Ectodermal cell (in vitro differentiated cells): ENCODE data around the gene ELFN2.

Experiments
- H3K27ac ChIP-seq: 2 replicates; pipeline ENCODE4 v1.7.0; 2013; ENCODE audit warnings: mild to moderate bottlenecking, low read depth, low read length; ENCODE audit not compliant: insufficient read depth, poor library complexity, severe bottlenecking
- H3K27me3 ChIP-seq: 2 replicates; pipeline ENCODE4 v1.7.0; 2013; ENCODE audit warnings: mild to moderate bottlenecking, low read length; ENCODE audit not compliant: insufficient read depth, control insufficient read depth, poor library complexity, severe bottlenecking
- H3K36me3 ChIP-seq: one replicate; pipeline ENCODE4 v1.7.0; 2013; ENCODE audit warnings: low read length; ENCODE audit not compliant: control insufficient read depth, insufficient read depth
- H3K4me1 ChIP-seq: one replicate; pipeline ENCODE4 v1.7.0; 2013; ENCODE audit warnings: low read length; ENCODE audit not compliant: control insufficient read depth, insufficient read depth
- H3K4me3 ChIP-seq: 2 replicates; pipeline ENCODE4 v1.7.0; 2013; ENCODE audit warnings: low read depth, low read length, control low read depth; ENCODE audit not compliant: insufficient read depth
- H3K9me3 ChIP-seq: 2 replicates; pipeline ENCODE4 v1.7.0; 2013; ENCODE audit warnings: mild to moderate bottlenecking, low read length, moderate library complexity; ENCODE audit not compliant: control insufficient read depth
- WGBS, 2 experiments: methylation state at CpG; one replicate each; pipeline ENCODE4 v1.1.7; 2013; ENCODE audit warnings: missing lambda C conversion rate in 2 of 2; 5-methylcytosine and 5-hydroxymethylcytosine counted together

Gene ELFN2

GRCh38 chr22:37418627-37419369 is 8.5 kb downstream of the ELFN2 start:
- H3K4me3 ChIP-seq, result no peak overlapping the region
- no peak overlapping the region for H3K27ac ChIP-seq
- no peaks in the 10 kb centered on the region for H3K36me3 ChIP-seq
- 72 to 74% methylated on average over 28 of the region's 28 CpGs for WGBS, 2 experiments
- H3K4me1 ChIP-seq, result peaks cover 37% of the 10 kb centered on the region
- H3K27me3 ChIP-seq, result peaks cover 43% of the 10 kb centered on the region
- no peaks in the 10 kb centered on the region for H3K9me3 ChIP-seq

- H3K4me3 ChIP-seq, result no peak overlapping the region
- peaks cover 37% of the 10 kb centered on the region for H3K4me1 ChIP-seq
- 70 to 79% methylated on average over 6 to 8 of the region's 8 CpGs for WGBS, 2 experiments
- H3K27me3 ChIP-seq, result peaks cover 40% of the 10 kb centered on the region
- H3K9me3 ChIP-seq, result no peaks in the 10 kb centered on the region
- H3K36me3 ChIP-seq, result no peaks in the 10 kb centered on the region
- H3K27ac ChIP-seq, result no peak overlapping the region
These were observed 9.5 kb downstream of the ELFN2 start for GRCh38 chr22:37417677-37418348.

GRCh38 chr22:37417264-37417663 is 10.0 kb downstream of the ELFN2 start:
- Histone ChIP-seq H3K9me3 (no peaks in the 10 kb centered on the region), H3K27me3 (peaks cover 40% of the 10 kb centered on the region), H3K4me1 (peaks cover 37% of the 10 kb centered on the region), H3K27ac (no peak overlapping the region), H3K4me3 (no peak overlapping the region), H3K36me3 (no peaks in the 10 kb centered on the region)
- 78 to 84% methylated on average over 7 of the region's 7 CpGs for WGBS, 2 experiments

GRCh38 chr22:37416827-37417226 is 10.5 kb downstream of the ELFN2 start:
- WGBS, 2 experiments, result 33 to 45% methylated on average over 14 of the region's 14 CpGs
- Histone ChIP-seq H3K9me3 (no peaks in the 10 kb centered on the region), H3K4me3 (no peak overlapping the region), H3K27me3 (peaks cover 37% of the 10 kb centered on the region), H3K4me1 (peaks cover 37% of the 10 kb centered on the region), H3K36me3 (no peaks in the 10 kb centered on the region), H3K27ac (no peak overlapping the region)

GRCh38 chr22:37416389-37416788 is 10.9 kb downstream of the ELFN2 start:
- WGBS, 2 experiments, result 84 to 92% methylated on average over 6 of the region's 6 CpGs
- H3K9me3 ChIP-seq, result no peaks in the 10 kb centered on the region
- peaks cover 37% of the 10 kb centered on the region for H3K4me1 ChIP-seq
- H3K27me3 ChIP-seq, result peaks cover 33% of the 10 kb centered on the region
- no peaks in the 10 kb centered on the region for H3K36me3 ChIP-seq
- no peak overlapping the region for H3K27ac ChIP-seq
- no peak overlapping the region for H3K4me3 ChIP-seq

DNA sequence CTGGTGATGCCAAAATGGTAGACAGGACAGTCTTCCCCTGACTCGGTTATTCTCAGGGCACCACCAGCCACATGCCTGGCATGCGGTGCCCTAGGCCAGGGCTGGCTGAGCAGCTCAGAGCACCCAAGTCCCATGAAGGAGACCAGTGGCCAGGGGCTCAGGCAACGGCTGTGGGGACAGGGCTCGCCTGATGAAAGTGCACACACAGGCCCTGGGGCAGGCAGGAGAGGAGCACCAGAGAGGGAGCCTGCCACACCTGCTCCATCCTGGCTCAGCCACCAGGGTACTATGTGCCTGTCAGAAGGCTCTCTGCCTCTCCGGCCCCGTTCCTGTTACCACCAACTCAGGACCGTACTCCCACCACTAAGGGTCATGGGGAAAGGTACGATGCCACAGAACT is 12.1 kb downstream of the ELFN2 start:
- peaks cover 21% of the 10 kb centered on the region for H3K27me3 ChIP-seq
- H3K27ac ChIP-seq, result no peak overlapping the region
- no peak overlapping the region for H3K4me3 ChIP-seq
- peaks cover 37% of the 10 kb centered on the region for H3K4me1 ChIP-seq
- H3K36me3 ChIP-seq, result no peaks in the 10 kb centered on the region
- no peaks in the 10 kb centered on the region for H3K9me3 ChIP-seq
- 94% methylated on average over 8 of the region's 8 CpGs for WGBS, 2 experiments

- Histone ChIP-seq H3K27ac (no peak overlapping the region), H3K9me3 (no peaks in the 10 kb centered on the region), H3K4me1 (peaks cover 35% of the 10 kb centered on the region), H3K27me3 (peaks cover 12% of the 10 kb centered on the region), H3K4me3 (no peak overlapping the region), H3K36me3 (no peaks in the 10 kb centered on the region)
- WGBS, 2 experiments, result 95% methylated on average over 2 of the region's 2 CpGs
These were observed 13.0 kb downstream of the ELFN2 start for GRCh38 chr22:37414288-37414687.

DNA sequence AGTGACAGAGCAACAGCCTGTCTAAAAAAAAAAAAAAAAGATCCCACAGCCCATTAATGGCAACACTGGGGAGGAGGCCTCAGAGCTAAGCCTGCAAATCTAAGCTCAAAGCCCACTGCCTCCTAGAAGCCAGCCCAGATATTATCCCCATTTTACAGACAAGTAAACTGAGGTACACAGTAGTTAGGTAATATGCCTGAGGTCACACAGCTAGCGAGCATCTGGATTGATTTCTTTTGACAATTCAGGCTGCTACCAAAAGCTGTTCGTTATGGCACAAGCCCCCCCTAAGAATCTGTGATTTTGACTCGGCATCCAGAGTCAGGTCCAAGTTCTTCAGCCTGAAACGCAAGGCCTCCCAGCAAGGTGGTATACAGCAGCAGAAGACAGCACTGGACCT is 13.7 kb downstream of the ELFN2 start:
- Histone ChIP-seq H3K27ac (no peak overlapping the region), H3K27me3 (peaks cover 4% of the 10 kb centered on the region), H3K4me3 (no peak overlapping the region), H3K4me1 (peaks cover 28% of the 10 kb centered on the region), H3K36me3 (no peaks in the 10 kb centered on the region), H3K9me3 (no peaks in the 10 kb centered on the region)
- 91 to 93% methylated on average over 4 of the region's 4 CpGs for WGBS, 2 experiments

- H3K36me3 ChIP-seq, result no peaks in the 10 kb centered on the region
- H3K9me3 ChIP-seq, result no peaks in the 10 kb centered on the region
- H3K27me3 ChIP-seq, result no peaks in the 10 kb centered on the region
- peaks cover 20% of the 10 kb centered on the region for H3K4me1 ChIP-seq
- H3K4me3 ChIP-seq, result no peak overlapping the region
- no peak overlapping the region for H3K27ac ChIP-seq
- WGBS, 2 experiments, result 87 to 89% methylated on average over 16 of the region's 16 CpGs
These were observed 14.6 kb downstream of the ELFN2 start for GRCh38 chr22:37412495-37413250.

DNA sequence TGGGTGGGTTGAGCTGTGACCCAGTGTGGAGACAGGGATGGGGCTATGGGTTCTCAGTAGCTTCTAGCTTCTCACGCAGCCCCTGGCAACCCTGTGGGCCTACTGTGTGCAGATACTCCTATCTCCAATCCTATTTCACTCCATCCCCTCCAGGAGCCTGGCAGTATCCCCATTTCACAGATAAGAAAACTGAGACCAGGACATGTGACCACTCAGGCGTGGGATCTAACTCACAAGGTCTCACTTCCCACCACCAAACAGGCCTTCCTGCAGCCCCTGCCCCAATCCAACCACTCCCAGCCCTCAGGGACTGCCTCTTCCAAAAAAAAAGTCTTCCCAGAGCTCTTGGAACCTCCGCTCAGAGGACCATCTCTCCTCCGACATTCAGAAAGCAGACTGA is 15.6 kb downstream of the ELFN2 start:
- H3K36me3 ChIP-seq, result no peaks in the 10 kb centered on the region
- WGBS, 2 experiments, result 89 to 94% methylated on average over 4 of the region's 4 CpGs
- no peaks in the 10 kb centered on the region for H3K27me3 ChIP-seq

More for the DNA sequence above, 15.6 kb downstream of the ELFN2 start:
- Histone ChIP-seq H3K27ac (no peak overlapping the region), H3K4me1 (peaks cover 10% of the 10 kb centered on the region), H3K4me3 (no peak overlapping the region), H3K9me3 (no peaks in the 10 kb centered on the region)
